KMS-11 (cell line): Measurements from ENCODE around the gene CACNB2.

Experiments
- H2AFZ ChIP-seq: fragments of 200-600 bp; sonication (generic); 2 replicates; pipeline ENCODE4 v1.6.1; 2016; ENCODE audit warnings: antibody characterized with exemption, mixed run types, low read depth
- H3K27ac ChIP-seq: fragments of 200-600 bp; sonication (generic); 2 replicates; pipeline ENCODE4 v1.6.1; 2016; ENCODE audit warnings: mild to moderate bottlenecking, mixed run types
- H3K27me3 ChIP-seq: fragments of 200-600 bp; sonication (generic); 2 replicates; pipeline ENCODE4 v1.6.1; 2017; ENCODE audit warnings: mild to moderate bottlenecking, low read depth, mixed run types, moderate library complexity; ENCODE audit not compliant: insufficient read depth
- H3K36me3 ChIP-seq: fragments of 200-600 bp; sonication (generic); 2 replicates; pipeline ENCODE4 v1.6.1; 2017; ENCODE audit warnings: mild to moderate bottlenecking, mixed run types; ENCODE audit not compliant: insufficient read depth
- H3K4me1 ChIP-seq: fragments of 200-600 bp; sonication (generic); 2 replicates; pipeline ENCODE4 v1.6.1; 2016; ENCODE audit warnings: mild to moderate bottlenecking, low read depth, mixed run types; ENCODE audit not compliant: poor library complexity, severe bottlenecking
- H3K4me2 ChIP-seq: fragments of 200-600 bp; sonication (generic); 2 replicates; pipeline ENCODE4 v1.7.0; 2016; ENCODE audit warnings: mild to moderate bottlenecking, mixed run types
- H3K4me3 ChIP-seq: fragments of 200-600 bp; sonication (generic); IDR thresholded peaks from 2 replicates; pipeline ENCODE4 v1.6.1; 2017; ENCODE audit warnings: low read depth, low read length, mixed read lengths; ENCODE audit not compliant: insufficient read depth
- H3K79me2 ChIP-seq: fragments of 200-600 bp; sonication (generic); 2 replicates; pipeline ENCODE4 v1.6.1; 2016; ENCODE audit warnings: low read depth, mixed run types; ENCODE audit not compliant: insufficient read depth
- H3K9ac ChIP-seq: fragments of 200-600 bp; sonication (generic); 2 replicates; pipeline ENCODE4 v1.6.1; 2016; ENCODE audit warnings: mild to moderate bottlenecking, mixed run types
- H4K20me1 ChIP-seq: fragments of 200-600 bp; sonication (generic); 2 replicates; pipeline ENCODE4 v1.6.1; 2016; ENCODE audit warnings: mild to moderate bottlenecking, mixed run types; ENCODE audit not compliant: insufficient read depth
- CTCF ChIP-seq: fragments of 200-600 bp; sonication (generic); conservative IDR thresholded peaks from 2 replicates; pipeline ENCODE4 v1.6.1; 2017; ENCODE audit warnings: low read depth, mild to moderate bottlenecking, antibody characterized with exemption, low read length, moderate library complexity, mixed read lengths

The CACNB2 gene

GRCh38 chr10:18376650-18377049 is 236.4 kb downstream of the CACNB2 start:
- no peaks in the 10 kb centered on the region for H4K20me1 ChIP-seq
- TF ChIP-seq CTCF, result no peak
- H3K27ac ChIP-seq, result no peak overlapping the region

GRCh38 chr10:18377898-18378297 is 237.7 kb downstream of the CACNB2 start:
- no peaks in the 10 kb centered on the region for H3K36me3 ChIP-seq
- no peak overlapping the region for H3K9ac ChIP-seq
- no peaks in the 10 kb centered on the region for H3K79me2 ChIP-seq
- no peaks in the 10 kb centered on the region for H4K20me1 ChIP-seq
- H3K4me3 ChIP-seq, result no peak overlapping the region
- no peak overlapping the region for H2AFZ ChIP-seq
- no peak overlapping the region for H3K27ac ChIP-seq
- no peaks in the 10 kb centered on the region for H3K27me3 ChIP-seq
- H3K4me1 ChIP-seq, result no peaks in the 10 kb centered on the region
- no peak for TF ChIP-seq CTCF
- H3K4me2 ChIP-seq, result no peak overlapping the region

More at GRCh38 chr10:18376650-18377049, 236.4 kb downstream of the CACNB2 start:
- Histone ChIP-seq H3K4me1 (no peaks in the 10 kb centered on the region), H2AFZ (no peak overlapping the region), H3K36me3 (no peaks in the 10 kb centered on the region), H3K4me3 (no peak overlapping the region), H3K4me2 (no peak overlapping the region), H3K27me3 (no peaks in the 10 kb centered on the region), H3K79me2 (no peaks in the 10 kb centered on the region), H3K9ac (no peak overlapping the region)

- no peak overlapping the region for H3K9ac ChIP-seq
- no peaks in the 10 kb centered on the region for H3K36me3 ChIP-seq
- no peaks in the 10 kb centered on the region for H3K27me3 ChIP-seq
- H3K4me1 ChIP-seq, result no peaks in the 10 kb centered on the region
- TF ChIP-seq CTCF, result no peak
- no peaks in the 10 kb centered on the region for H4K20me1 ChIP-seq
- no peaks in the 10 kb centered on the region for H3K79me2 ChIP-seq
- no peak overlapping the region for H3K4me2 ChIP-seq
- H3K4me3 ChIP-seq, result no peak overlapping the region
- H2AFZ ChIP-seq, result no peak overlapping the region
- H3K27ac ChIP-seq, result no peak overlapping the region
Measured at GRCh38 chr10:18378766-18379165, 238.5 kb downstream of the CACNB2 start.

GRCh38 chr10:18381679-18382078 is 241.5 kb downstream of the CACNB2 start:
- Histone ChIP-seq H3K79me2 (no peaks in the 10 kb centered on the region), H3K36me3 (no peaks in the 10 kb centered on the region), H3K27ac (no peak overlapping the region), H3K9ac (no peak overlapping the region), H2AFZ (no peak overlapping the region), H3K4me1 (no peaks in the 10 kb centered on the region), H3K27me3 (no peaks in the 10 kb centered on the region), H3K4me3 (no peak overlapping the region), H3K4me2 (no peak overlapping the region), H4K20me1 (no peaks in the 10 kb centered on the region)
- TF ChIP-seq CTCF, result no peak

- Histone ChIP-seq H4K20me1 (no peaks in the 10 kb centered on the region), H3K27me3 (no peaks in the 10 kb centered on the region), H2AFZ (no peak overlapping the region), H3K4me1 (no peaks in the 10 kb centered on the region), H3K79me2 (no peaks in the 10 kb centered on the region), H3K9ac (no peak overlapping the region), H3K4me3 (no peak overlapping the region), H3K36me3 (no peaks in the 10 kb centered on the region), H3K4me2 (no peak overlapping the region), H3K27ac (no peak overlapping the region)
- TF ChIP-seq CTCF, result no peak
Measured at GRCh38 chr10:18397906-18398305, 257.7 kb downstream of the CACNB2 start.
